ENCODE data around the gene CASZ1. TPM values are rescaled to one million over a fixed set of nuclear protein-coding genes. Genes with fewer than 3 reads are reported as not detected.

The CASZ1 gene
- total RNA-seq, 1 experiment from 2014 or later: 15.2 TPM

DNA sequence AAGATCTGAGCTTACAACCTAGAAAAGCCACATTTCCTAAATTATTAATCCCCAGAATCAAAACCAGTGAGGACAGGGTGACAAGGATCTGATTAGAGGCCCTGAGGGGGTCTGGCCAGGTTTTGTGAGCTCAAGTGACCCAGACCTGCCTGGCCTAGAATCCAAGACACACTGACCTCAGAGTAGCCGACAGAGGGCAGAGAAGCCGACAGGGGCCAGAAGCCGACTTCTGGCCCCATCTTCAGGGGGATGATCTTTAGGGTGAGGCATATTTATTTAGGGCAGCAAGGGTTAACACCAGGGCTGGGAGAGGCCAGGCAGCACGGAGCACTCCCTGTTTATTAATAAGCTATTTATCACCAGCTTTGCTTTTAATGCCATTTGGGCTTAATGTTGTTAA lies 45.3 kb downstream of the CASZ1 start:
- H3K36me3 ChIP-seq (ENCODE audit: low read depth): no peaks in the 10 kb centered on the region
- no peak overlapping the region for H3K27ac ChIP-seq
- CTCF ChIA-PET: interaction anchor here (0.5 to 0.6 kb wide), 2 partner anchors 21 to 23 kb away, joined by 3 read pairs; no protein-coding TSS in a partner anchor
- no peaks in the 10 kb centered on the region for H3F3A ChIP-seq (ENCODE audit: insufficient read depth, low read depth)
- 0 out of 2 replicates have a peak, but pooled peaks cover 2% of the 10 kb centered on the region for H3K4me1 ChIP-seq (replicated peaks; ENCODE audit: insufficient read depth)
- TF ChIP-seq, protein P1, sequence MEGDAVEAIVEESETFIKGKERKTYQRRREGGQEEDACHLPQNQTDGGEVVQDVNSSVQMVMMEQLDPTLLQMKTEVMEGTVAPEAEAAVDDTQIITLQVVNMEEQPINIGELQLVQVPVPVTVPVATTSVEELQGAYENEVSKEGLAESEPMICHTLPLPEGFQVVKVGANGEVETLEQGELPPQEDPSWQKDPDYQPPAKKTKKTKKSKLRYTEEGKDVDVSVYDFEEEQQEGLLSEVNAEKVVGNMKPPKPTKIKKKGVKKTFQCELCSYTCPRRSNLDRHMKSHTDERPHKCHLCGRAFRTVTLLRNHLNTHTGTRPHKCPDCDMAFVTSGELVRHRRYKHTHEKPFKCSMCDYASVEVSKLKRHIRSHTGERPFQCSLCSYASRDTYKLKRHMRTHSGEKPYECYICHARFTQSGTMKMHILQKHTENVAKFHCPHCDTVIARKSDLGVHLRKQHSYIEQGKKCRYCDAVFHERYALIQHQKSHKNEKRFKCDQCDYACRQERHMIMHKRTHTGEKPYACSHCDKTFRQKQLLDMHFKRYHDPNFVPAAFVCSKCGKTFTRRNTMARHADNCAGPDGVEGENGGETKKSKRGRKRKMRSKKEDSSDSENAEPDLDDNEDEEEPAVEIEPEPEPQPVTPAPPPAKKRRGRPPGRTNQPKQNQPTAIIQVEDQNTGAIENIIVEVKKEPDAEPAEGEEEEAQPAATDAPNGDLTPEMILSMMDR (conservative IDR thresholded peaks at IDR 0.05): no peak
- TF ChIP-seq EZH2 (IDR thresholded peaks at IDR 0.05; ENCODE audit: low read depth): no peak
- no peaks in the 10 kb centered on the region for H4K20me1 ChIP-seq (ENCODE audit: insufficient read depth)
- no peaks in the 10 kb centered on the region for H3K79me2 ChIP-seq (ENCODE audit: low read depth)
- no peaks in the 10 kb centered on the region for H3K27me3 ChIP-seq (ENCODE audit: insufficient read depth, low read depth)
- H3K4me2 ChIP-seq: no peak overlapping the region
- no peaks in the 10 kb centered on the region for H3K9me2 ChIP-seq (ENCODE audit: insufficient read depth)
- no peaks in the 10 kb centered on the region for H3K9me3 ChIP-seq (ENCODE audit: insufficient read depth, low read depth)
- POLR2A ChIA-PET (ENCODE audit: unreplicated experiment): no interaction called here
- no TSS peak for BruUV-seq (replicated peaks)
- H3K4me3 ChIP-seq: no peak overlapping the region
- no peak for DNase-seq
- intact Hi-C loops (cut with micrococcal nuclease; ENCODE audit: unreplicated experiment): no loop called here
- no peak overlapping the region for H2AFZ ChIP-seq

DNA sequence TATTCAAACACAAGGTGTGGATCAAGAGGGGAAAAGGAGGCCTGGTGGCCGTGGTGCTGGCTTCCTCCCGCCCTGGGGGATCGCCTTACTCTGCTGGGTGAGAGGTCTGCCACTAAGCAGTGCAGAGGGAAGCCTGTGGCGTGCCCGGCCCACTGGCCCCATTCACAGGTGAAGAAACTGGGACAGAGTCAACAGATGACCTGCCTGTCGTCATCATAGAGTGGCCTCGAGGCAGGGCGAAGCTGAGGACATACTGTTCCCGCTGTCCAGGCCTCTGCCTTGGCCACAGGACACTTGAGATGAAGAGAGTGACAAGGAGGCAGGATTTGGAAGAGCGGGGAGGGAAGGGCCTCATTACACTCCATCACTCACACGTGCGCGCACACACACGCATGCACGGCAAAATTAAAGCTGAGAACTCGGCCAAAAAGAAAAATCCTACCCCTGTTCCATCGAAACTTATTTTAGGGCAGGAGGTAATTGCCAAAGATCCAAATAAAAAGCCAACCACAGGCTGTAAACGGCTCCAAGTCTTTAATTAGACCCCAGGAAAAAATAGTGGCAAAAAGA lies 50.5 kb downstream of the CASZ1 start:
- Histone ChIP-seq H3K4me3 (no peak overlapping the region), H3K9me2 (ENCODE audit: insufficient read depth) (no peaks in the 10 kb centered on the region), H3K36me3 (ENCODE audit: low read depth) (no peaks in the 10 kb centered on the region), H3K27ac (no peak overlapping the region), H3K27me3 (ENCODE audit: insufficient read depth, low read depth) (no peaks in the 10 kb centered on the region), H3K4me1 (replicated peaks; ENCODE audit: insufficient read depth) (peaks cover 14% of the 10 kb centered on the region; the same call in 1 of the 2 replicates), H2AFZ (no peak overlapping the region), H4K20me1 (ENCODE audit: insufficient read depth) (no peaks in the 10 kb centered on the region), H3F3A (ENCODE audit: insufficient read depth, low read depth) (no peaks in the 10 kb centered on the region), H3K4me2 (no peak overlapping the region), H3K9me3 (ENCODE audit: insufficient read depth, low read depth) (no peaks in the 10 kb centered on the region), H3K79me2 (ENCODE audit: low read depth) (no peaks in the 10 kb centered on the region)
- TF ChIP-seq, protein P1 (conservative IDR thresholded peaks at IDR 0.05): no peak
- no peak for TF ChIP-seq EZH2 (IDR thresholded peaks at IDR 0.05; ENCODE audit: low read depth)
- POLR2A ChIA-PET (ENCODE audit: unreplicated experiment): no interaction called here
- BruUV-seq (replicated peaks): no TSS peak
- CTCF ChIA-PET: no interaction called here
- intact Hi-C loops (cut with micrococcal nuclease; ENCODE audit: unreplicated experiment): no loop called here
- no peak for DNase-seq

DNA sequence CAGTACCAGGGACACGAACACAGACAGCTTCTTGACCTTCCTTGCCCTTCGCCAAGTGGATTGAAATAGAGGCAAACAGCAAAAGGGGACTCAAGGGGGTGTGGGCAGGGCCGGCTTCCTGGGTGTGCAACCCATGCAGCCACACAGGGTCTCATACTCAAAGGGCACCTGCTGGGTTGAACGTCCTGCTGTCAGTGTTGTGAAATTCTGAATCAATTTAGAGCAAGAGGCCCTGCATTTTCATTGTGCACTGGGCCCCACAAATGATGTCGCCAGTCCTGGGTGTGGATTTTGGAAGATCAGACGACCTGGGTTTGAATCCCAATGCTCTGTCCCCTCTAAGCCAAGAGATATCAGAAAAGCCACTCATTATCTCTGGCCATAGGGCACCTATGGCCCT lies 51.1 kb downstream of the CASZ1 start:
- H3K79me2 ChIP-seq (ENCODE audit: low read depth): no peaks in the 10 kb centered on the region
- H3F3A ChIP-seq (ENCODE audit: insufficient read depth, low read depth): no peaks in the 10 kb centered on the region
- DNase-seq: no peak
- TF ChIP-seq EZH2 (IDR thresholded peaks at IDR 0.05; ENCODE audit: low read depth): no peak
- TF ChIP-seq, protein P1 (conservative IDR thresholded peaks at IDR 0.05): no peak
- no peaks in the 10 kb centered on the region for H3K9me3 ChIP-seq (ENCODE audit: insufficient read depth, low read depth)
- H2AFZ ChIP-seq: no peak overlapping the region
- peaks cover 14% of the 10 kb centered on the region; the same call in 1 of the 2 replicates for H3K4me1 ChIP-seq (replicated peaks; ENCODE audit: insufficient read depth)
- no peaks in the 10 kb centered on the region for H4K20me1 ChIP-seq (ENCODE audit: insufficient read depth)
- H3K4me3 ChIP-seq: no peak overlapping the region
- ChIA-PET CTCF (no interaction called here), POLR2A (ENCODE audit: unreplicated experiment) (no interaction called here)
- H3K36me3 ChIP-seq (ENCODE audit: low read depth): no peaks in the 10 kb centered on the region
- H3K4me2 ChIP-seq: no peak overlapping the region
- no TSS peak for BruUV-seq (replicated peaks)
- no peaks in the 10 kb centered on the region for H3K9me2 ChIP-seq (ENCODE audit: insufficient read depth)
- intact Hi-C loops (cut with micrococcal nuclease; ENCODE audit: unreplicated experiment): no loop called here
- no peaks in the 10 kb centered on the region for H3K27me3 ChIP-seq (ENCODE audit: insufficient read depth, low read depth)
- no peak overlapping the region for H3K27ac ChIP-seq

Data from PC-9 (cell line).